HFF-Myc (cell line): ENCODE measurements around the gene MORN5.

ENCODE experiments used
- DNase-seq: peaks from one replicate; pipeline ENCODE4 v3.0.0-alpha.2; 2011; ENCODE audit warnings: low read depth; ENCODE audit errors: extremely low read depth
- H3K4me3 ChIP-seq: replicated peaks from 2 replicates; pipeline ENCODE4 v1.5.1; 2011; ENCODE audit warnings: low read depth, mild to moderate bottlenecking, control low read depth, low read length
- TF ChIP-seq, protein P1 (sequence below): IDR thresholded peaks from 2 replicates; pipeline ENCODE4 v1.5.1; 2012; ENCODE audit warnings: mild to moderate bottlenecking, low read depth, low read length, control low read depth; ENCODE audit errors: missing control alignments

The MORN5 gene

DNA sequence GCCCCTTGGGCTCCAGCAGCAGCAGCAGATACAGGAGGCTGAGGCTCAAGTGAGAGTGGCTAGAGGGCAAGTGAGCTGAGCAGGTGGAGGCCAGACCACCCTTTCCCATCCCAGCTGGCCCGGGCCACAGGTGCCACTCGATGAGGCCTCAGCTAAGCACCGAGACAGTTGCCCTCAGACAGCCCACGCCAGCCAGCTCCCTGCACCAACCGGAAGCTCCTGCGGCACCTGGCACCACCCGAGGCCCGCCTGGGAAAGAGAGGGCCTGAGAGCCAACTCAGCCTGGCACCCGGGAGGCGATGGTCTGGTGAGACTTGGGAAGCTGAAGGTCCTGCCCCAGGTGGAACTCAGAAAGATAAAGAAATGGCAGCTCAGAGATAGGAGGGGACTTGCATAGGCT, 38.3 kb upstream of the MORN5 start:
- no peak overlapping the region for H3K4me3 ChIP-seq
- no peak for DNase-seq
- TF ChIP-seq, protein P1, sequence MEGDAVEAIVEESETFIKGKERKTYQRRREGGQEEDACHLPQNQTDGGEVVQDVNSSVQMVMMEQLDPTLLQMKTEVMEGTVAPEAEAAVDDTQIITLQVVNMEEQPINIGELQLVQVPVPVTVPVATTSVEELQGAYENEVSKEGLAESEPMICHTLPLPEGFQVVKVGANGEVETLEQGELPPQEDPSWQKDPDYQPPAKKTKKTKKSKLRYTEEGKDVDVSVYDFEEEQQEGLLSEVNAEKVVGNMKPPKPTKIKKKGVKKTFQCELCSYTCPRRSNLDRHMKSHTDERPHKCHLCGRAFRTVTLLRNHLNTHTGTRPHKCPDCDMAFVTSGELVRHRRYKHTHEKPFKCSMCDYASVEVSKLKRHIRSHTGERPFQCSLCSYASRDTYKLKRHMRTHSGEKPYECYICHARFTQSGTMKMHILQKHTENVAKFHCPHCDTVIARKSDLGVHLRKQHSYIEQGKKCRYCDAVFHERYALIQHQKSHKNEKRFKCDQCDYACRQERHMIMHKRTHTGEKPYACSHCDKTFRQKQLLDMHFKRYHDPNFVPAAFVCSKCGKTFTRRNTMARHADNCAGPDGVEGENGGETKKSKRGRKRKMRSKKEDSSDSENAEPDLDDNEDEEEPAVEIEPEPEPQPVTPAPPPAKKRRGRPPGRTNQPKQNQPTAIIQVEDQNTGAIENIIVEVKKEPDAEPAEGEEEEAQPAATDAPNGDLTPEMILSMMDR = no peak

GRCh38 chr9:122121931-122122330, 37.8 kb upstream of the MORN5 start:
- no peak overlapping the region for H3K4me3 ChIP-seq
- DNase-seq = no peak
- TF ChIP-seq, protein P1 = no peak

DNA sequence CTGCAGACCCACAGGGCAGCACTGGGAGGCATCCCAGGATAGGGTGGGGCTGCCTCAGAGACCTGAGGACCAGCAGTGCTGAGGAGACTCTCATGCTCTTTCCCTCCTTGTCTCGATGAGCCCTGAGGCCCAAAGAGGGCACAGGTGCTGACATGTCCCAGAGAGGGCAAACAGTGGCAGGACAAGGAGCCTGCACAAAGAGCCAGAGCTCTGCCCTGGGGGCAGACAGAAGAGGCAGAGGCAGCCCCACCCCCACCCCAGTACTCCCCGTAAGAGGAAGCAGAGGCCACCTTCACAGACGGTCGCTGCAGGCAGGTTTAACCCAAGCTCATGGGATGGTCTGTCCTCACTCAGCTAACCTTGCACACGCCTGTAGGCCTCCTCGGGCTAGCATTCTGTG, 37.2 kb upstream of the MORN5 start:
- TF ChIP-seq, protein P1 = no peak
- no peak overlapping the region for H3K4me3 ChIP-seq
- DNase-seq = no peak

DNA sequence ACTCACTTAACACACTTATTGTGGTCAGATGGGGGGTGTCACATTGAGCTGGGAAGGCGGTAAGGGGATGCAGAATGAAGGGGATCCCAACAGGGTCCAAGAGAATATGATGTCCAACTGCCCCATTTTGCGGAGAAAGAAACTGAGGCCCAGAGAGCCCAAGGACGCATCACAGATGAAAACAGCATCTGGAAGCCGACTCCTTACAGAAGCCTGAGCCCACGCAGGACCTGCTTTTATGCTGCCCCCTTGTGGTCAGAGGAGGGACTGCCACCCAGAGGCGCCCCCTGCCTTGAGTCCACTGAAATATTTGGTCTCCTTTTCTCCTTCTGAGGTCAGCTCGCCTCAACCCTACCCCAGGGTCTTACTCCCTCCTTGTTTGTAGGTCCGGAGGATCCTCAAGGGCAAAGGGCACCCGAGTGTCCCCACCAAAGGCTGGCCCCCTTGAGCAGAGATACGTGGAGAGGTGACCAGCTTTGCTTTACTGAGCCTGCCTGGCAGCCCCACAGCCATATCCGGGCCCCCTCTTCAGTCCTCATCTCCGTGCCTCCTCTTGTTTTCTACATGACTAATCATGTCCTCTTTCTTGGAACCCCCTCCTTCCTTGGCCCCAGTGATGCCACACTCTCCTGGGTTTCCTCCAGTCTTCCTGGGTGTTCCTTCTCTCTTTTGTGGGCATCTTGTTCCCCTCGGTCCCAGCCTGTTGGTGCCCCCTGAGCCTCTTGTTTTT, 36.6 kb upstream of the MORN5 start:
- TF ChIP-seq, protein P1 = peak; percentile 100
- H3K4me3 ChIP-seq = no peak overlapping the region
- peak; percentile 33 for DNase-seq

DNA sequence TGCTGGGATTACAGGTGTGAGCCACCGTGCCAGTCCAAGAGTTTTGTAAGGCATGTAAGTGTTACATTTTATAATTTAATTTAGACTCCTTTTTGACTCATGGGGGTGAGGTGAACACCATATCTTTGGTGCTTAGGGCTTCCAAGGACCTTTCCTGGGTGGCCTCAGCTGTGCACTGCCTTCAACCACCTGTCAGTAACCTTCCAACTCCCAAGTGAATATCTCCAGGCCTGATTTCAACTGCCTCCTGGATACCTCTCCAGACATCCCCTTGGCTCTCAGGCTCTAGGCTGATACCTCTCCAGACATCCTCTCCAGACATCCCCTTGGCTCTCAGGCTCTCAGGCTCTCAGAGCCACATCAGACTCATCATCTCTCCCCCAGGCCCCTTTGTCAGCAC, 35.7 kb upstream of the MORN5 start:
- TF ChIP-seq, protein P1 = no peak
- no peak for DNase-seq

GRCh38 chr9:122124528-122124927, 35.2 kb upstream of the MORN5 start:
- DNase-seq = no peak
- TF ChIP-seq, protein P1 = no peak
- no peak overlapping the region for H3K4me3 ChIP-seq

More for the DNA sequence above, 35.7 kb upstream of the MORN5 start:
- no peak overlapping the region for H3K4me3 ChIP-seq

DNA sequence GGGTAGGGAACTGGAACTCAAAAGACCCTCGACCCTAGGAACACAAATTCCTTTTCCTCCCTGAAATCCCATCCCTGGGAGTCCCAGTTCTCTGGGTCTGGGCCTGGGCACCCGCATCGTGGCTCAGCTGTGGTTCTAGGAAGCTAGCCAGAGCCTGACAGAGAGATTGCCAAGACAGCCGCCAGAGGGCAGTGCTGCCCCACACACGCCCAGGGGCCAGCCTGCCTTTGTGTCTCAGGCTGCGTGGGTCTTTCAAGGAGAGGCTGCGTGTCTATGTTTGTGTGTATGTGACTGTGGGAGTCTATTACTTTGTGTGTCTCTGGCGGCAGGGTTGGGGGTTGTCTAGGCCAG, 34.6 kb upstream of the MORN5 start:
- peak; percentile 29 for DNase-seq
- no peak overlapping the region for H3K4me3 ChIP-seq
- TF ChIP-seq, protein P1 = peak; percentile 94
